Lower leg skin (tissue), 4 donors: ENCODE data around the gene LRATD1. TPM values are rescaled to one million over a fixed set of nuclear protein-coding genes. Genes with fewer than 3 reads are reported as not detected.

Experiments used
- DNase-seq, 2 donors: peaks; one replicate each; pipeline ENCODE4 v3.0.0-alpha.2; 2019; ENCODE audit warnings: low spot score in 2 of 2
- H3K4me3 ChIP-seq: fragments of 200-600 bp; sonication (generic); 2 replicates; pipeline ENCODE4 v1.5.1; 2017; ENCODE audit warnings: mild to moderate bottlenecking, low read depth; ENCODE audit not compliant: poor library complexity, severe bottlenecking
- POLR2A ChIP-seq, 2 donors: fragments of 450-650 bp; IDR thresholded peaks; one replicate each; pipeline ENCODE4 v1.6.1; 2016 to 2017; ENCODE audit warnings: antibody characterized with exemption in 2 of 2, mild to moderate bottlenecking in 1 of 2, moderate library complexity in 1 of 2
- WGBS, 2 donors: methylation state at CpG; one replicate each; pipeline ENCODE4 v1.1.5; 2018; 5-methylcytosine and 5-hydroxymethylcytosine counted together
- intact Hi-C: fragments of 100-400 bp; cut with DNase I; formaldehyde crosslinking; loops from one replicate; pipeline ENCODE4 v1.15.0; 2023; ENCODE audit warnings: low total_unique reads
- total RNA-seq, 4 donors: library from RNA; depleted of rRNA; stranded (reverse); fragments of >200 nt; gene quantifications; one replicate each; pipeline ENCODE4 v1.1.0, GENCODE V29; 2016
- TF ChIP-seq, protein P1 (sequence below), 3 donors: fragments of 450-650 bp; IDR thresholded peaks; one replicate each; pipeline ENCODE4 v1.5.1; 2016; ENCODE audit warnings: antibody characterized with exemption in 3 of 3, mild to moderate bottlenecking in 3 of 3, moderate library complexity in 2 of 3

Gene LRATD1
- total RNA-seq, 4 donors from 2014 or later, result 34.5 to 113 (median 58.8) TPM

DNA sequence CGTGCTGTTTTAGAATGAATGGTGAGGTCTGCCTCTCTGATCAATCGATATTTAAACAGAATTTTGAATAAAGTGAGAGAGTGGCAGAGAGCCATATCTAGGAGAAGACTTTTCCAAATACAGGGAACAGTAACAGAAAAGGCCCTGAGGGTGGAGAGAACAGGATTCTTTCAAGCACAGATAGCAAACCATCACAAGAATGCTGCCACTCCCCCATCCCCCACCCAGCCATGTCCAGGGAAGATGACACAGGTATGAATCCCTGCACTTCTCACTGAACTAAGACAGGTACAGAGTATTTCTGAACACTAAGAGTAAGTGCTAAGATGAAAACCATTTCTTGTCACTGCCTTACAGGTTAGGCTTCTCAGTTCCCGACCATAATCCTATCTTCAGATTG lies 23.6 kb downstream of the LRATD1 start:
- TF ChIP-seq, protein P1, sequence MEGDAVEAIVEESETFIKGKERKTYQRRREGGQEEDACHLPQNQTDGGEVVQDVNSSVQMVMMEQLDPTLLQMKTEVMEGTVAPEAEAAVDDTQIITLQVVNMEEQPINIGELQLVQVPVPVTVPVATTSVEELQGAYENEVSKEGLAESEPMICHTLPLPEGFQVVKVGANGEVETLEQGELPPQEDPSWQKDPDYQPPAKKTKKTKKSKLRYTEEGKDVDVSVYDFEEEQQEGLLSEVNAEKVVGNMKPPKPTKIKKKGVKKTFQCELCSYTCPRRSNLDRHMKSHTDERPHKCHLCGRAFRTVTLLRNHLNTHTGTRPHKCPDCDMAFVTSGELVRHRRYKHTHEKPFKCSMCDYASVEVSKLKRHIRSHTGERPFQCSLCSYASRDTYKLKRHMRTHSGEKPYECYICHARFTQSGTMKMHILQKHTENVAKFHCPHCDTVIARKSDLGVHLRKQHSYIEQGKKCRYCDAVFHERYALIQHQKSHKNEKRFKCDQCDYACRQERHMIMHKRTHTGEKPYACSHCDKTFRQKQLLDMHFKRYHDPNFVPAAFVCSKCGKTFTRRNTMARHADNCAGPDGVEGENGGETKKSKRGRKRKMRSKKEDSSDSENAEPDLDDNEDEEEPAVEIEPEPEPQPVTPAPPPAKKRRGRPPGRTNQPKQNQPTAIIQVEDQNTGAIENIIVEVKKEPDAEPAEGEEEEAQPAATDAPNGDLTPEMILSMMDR (IDR thresholded peaks at IDR 0.05), result no peak
- TF ChIP-seq POLR2A (IDR thresholded peaks at IDR 0.05), result no peak
- no peak for DNase-seq
- WGBS, 2 donors, result 83 to 90% methylated on average over 3 of the region's 3 CpGs
- intact Hi-C loops, result no loop called here
- no peak overlapping the region for H3K4me3 ChIP-seq

DNA sequence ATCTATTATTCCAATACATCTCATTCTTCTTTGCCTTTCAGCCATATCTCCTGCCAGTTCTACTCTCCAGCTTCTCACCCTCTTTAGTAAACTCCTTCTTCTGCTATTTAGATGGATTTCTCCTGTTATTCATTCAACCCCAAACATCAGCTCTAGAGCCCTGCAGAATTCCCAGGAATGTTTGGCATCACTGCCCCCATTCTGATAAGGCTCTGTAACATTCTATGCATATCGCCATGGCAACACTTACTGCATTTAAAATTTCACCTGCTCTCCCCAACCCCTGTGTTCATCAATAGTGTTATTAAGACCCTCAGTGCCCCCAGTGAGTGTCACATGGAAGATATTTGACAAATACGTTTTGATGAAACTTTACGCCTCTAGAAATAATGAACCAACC lies 28.6 kb downstream of the LRATD1 start:
- TF ChIP-seq, protein P1 (IDR thresholded peaks at IDR 0.05), result no peak
- TF ChIP-seq POLR2A (IDR thresholded peaks at IDR 0.05), result no peak
- 89 to 96% methylated on average over 3 of the region's 3 CpGs for WGBS, 2 donors
- H3K4me3 ChIP-seq, result no peak overlapping the region
- intact Hi-C loops, result no loop called here
- DNase-seq, result no peak

DNA sequence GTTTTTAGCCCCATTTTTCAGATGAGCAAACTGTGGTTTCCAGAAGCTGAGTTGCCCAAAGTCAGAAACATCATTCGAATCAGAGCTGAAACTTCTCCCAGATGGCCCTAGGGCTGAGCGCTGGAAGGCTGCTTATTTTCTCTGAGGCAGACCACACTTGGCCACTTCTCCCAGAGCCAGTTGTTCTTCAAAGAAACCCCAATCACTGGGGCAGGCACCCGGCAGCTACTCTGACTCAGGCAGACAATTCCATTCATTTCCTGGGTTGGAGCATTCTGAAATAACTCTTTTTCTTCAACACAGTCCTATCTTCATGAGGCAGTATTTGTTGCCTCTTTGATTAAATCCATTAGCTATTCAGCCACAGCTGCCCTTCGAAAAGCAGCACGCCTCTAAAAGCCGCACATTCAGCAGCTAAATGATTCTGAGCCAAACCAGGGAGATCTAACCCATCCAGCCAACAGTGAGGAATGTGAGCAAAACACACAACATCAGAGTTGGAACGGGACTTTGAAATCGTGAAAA lies 40.9 kb downstream of the LRATD1 start:
- TF ChIP-seq POLR2A (IDR thresholded peaks at IDR 0.05), result no peak
- TF ChIP-seq, protein P1 (IDR thresholded peaks at IDR 0.05), result no peak
- intact Hi-C loops, result no loop called here
- 55 to 60% methylated on average over 8 of the region's 8 CpGs for WGBS, 2 donors
- H3K4me3 ChIP-seq, result no peak overlapping the region
- no peak for DNase-seq

DNA sequence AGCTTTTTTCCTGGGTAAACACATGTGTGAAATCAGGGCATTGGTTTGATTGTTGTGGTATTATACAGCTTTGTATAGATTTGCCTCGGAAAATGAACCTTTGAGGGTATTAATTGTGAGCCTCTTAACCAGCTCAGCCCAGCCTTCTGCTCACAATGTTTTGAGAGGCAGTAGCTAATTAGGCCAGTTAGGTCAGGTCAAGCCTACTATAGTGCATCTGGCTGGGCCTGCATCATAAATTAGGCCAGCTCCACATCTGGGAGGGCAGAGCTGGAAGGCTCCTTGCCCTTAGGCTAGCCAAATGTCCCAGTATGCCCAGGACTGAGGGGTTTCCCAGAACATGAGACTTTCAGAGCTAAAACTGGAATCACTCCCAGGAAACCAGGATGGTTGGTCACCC lies 43.0 kb downstream of the LRATD1 start:
- no peak for DNase-seq
- no peak for TF ChIP-seq POLR2A (IDR thresholded peaks at IDR 0.05)
- TF ChIP-seq, protein P1 (IDR thresholded peaks at IDR 0.05), result no peak
- intact Hi-C loops, result no loop called here
- H3K4me3 ChIP-seq, result no peak overlapping the region
- WGBS, 2 donors, result 63 to 68% methylated on average over 1 of the region's 1 CpG

DNA sequence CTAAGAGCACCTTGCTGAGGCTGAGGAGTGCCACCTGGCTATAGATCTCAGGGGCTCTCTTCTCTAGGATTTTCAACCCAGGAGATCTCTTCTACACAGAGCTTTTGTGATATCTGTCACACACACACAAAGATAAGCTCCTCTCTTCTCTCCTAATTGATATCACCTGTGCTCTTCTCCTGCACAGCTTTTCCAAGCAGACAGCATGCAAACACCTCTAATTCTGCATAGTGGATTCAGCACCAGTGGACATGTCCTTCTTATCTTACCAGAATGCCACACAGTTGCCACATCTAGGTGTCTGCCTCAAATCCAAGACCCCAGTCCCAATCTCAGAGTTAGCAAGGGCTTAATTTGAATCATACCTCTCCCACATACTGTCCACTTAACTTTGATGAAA lies 43.9 kb downstream of the LRATD1 start:
- TF ChIP-seq, protein P1 (IDR thresholded peaks at IDR 0.05), result no peak
- no peak for TF ChIP-seq POLR2A (IDR thresholded peaks at IDR 0.05)
- DNase-seq, result no peak
- intact Hi-C loops, result no loop called here
- H3K4me3 ChIP-seq, result no peak overlapping the region

DNA sequence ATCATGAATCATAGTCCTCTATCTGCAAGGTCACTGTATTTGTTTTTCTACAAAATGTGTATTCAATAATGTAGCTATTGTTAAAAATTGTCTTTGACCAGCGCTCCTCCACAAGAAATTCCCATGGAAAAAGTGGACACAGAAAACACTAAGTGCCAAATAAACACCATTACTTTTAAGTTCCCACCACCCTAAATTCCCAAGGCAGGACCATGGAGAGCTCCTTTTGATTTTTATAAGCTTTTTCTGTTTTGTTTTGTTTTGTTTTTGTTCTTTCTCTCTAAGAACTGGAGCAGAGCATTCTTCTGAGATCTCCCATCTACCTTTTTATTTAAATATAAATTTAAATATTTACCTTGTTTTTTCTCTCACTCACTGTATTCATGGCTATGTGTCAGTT lies 44.5 kb downstream of the LRATD1 start:
- intact Hi-C loops, result no loop called here
- no peak for DNase-seq
- no peak for TF ChIP-seq POLR2A (IDR thresholded peaks at IDR 0.05)
- TF ChIP-seq, protein P1 (IDR thresholded peaks at IDR 0.05), result no peak
- WGBS, 2 donors, result 80 to 81% methylated on average over 1 of the region's 1 CpG
- H3K4me3 ChIP-seq, result no peak overlapping the region
